ENCODE results near the gene PIMREG. TPM values are rescaled to one million over a fixed set of nuclear protein-coding genes. Genes with fewer than 3 reads are reported as not detected.

PIMREG gene
- total RNA-seq, 6 donors from 2014 or later, result 0.67 to 1.3 (median 0.77) TPM; not detected in 2

GRCh38 chr17:6465206-6466003, 21.1 kb downstream of the PIMREG start:
- peaks cover 0 to 8% (median 2%) of the 10 kb centered on the region in 4 donors for H3K36me3 ChIP-seq
- no peaks in the 10 kb centered on the region for H3K9me3 ChIP-seq
- H3K4me1 ChIP-seq, result no peaks in the 10 kb centered on the region
- no peaks in the 10 kb centered on the region for H3K27me3 ChIP-seq
- no peak for TF ChIP-seq EP300 (IDR thresholded peaks at IDR 0.05)
- TF ChIP-seq POLR2AphosphoS5 (IDR thresholded peaks at IDR 0.05), result no peak
- TF ChIP-seq POLR2A (IDR thresholded peaks at IDR 0.05), result no peak
- TF ChIP-seq CTCF (IDR thresholded peaks at IDR 0.05), result no peak
- WGBS, 2 donors, result 82 to 85% methylated on average over 19 of the region's 19 CpGs
- no peak overlapping the region for H3K4me3 ChIP-seq
- DNase-seq (no peak), ATAC-seq (ENCODE audit: low FRiP score in 2 of 2) (no peak)
- no peak overlapping the region for H3K27ac ChIP-seq

GRCh38 chr17:6467567-6467966, 23.3 kb downstream of the PIMREG start:
- H3K27ac ChIP-seq, result no peak overlapping the region
- TF ChIP-seq EP300 (IDR thresholded peaks at IDR 0.05) (no peak), CTCF (IDR thresholded peaks at IDR 0.05) (no peak), POLR2AphosphoS5 (IDR thresholded peaks at IDR 0.05) (no peak), POLR2A (IDR thresholded peaks at IDR 0.05) (no peak)
- 80 to 92% methylated on average over 1 of the region's 1 CpG for WGBS, 2 donors
- no peaks in the 10 kb centered on the region for H3K4me1 ChIP-seq
- ATAC-seq (ENCODE audit: low FRiP score in 2 of 2) (no peak), DNase-seq (no peak)
- no peaks in the 10 kb centered on the region for H3K27me3 ChIP-seq
- no peak overlapping the region for H3K4me3 ChIP-seq
- no peaks in the 10 kb centered on the region for H3K9me3 ChIP-seq
- peaks cover 0 to 3% (median 1%) of the 10 kb centered on the region in 4 donors for H3K36me3 ChIP-seq

GRCh38 chr17:6468051-6468790, 24.0 kb downstream of the PIMREG start:
- DNase-seq (no peak), ATAC-seq (ENCODE audit: low FRiP score in 2 of 2) (no peak)
- no peak overlapping the region for H3K4me3 ChIP-seq
- peaks cover 0 to 3% (median 1%) of the 10 kb centered on the region in 4 donors for H3K36me3 ChIP-seq
- peaks cover 0 to 4% (median 2%) of the 10 kb centered on the region in 4 donors for H3K4me1 ChIP-seq
- H3K27me3 ChIP-seq, result no peaks in the 10 kb centered on the region
- H3K27ac ChIP-seq, result no peak overlapping the region
- 87 to 93% methylated on average over 21 to 23 of the region's 23 CpGs for WGBS, 2 donors
- no peaks in the 10 kb centered on the region for H3K9me3 ChIP-seq
- TF ChIP-seq CTCF (IDR thresholded peaks at IDR 0.05) (no peak), EP300 (IDR thresholded peaks at IDR 0.05) (no peak), POLR2AphosphoS5 (IDR thresholded peaks at IDR 0.05) (no peak)

- H3K4me3 ChIP-seq, result no peak overlapping the region
- whole genome bisulfite sequencing, 2 donors, result 85 to 93% methylated on average over 17 to 24 of the region's 24 CpGs
- no peak for TF ChIP-seq POLR2A (IDR thresholded peaks at IDR 0.05)
- no peak for TF ChIP-seq EP300 (IDR thresholded peaks at IDR 0.05)
- no peak for TF ChIP-seq POLR2AphosphoS5 (IDR thresholded peaks at IDR 0.05)
- no peak for TF ChIP-seq CTCF (IDR thresholded peaks at IDR 0.05)
- ATAC-seq (ENCODE audit: low FRiP score in 2 of 2) (no peak), DNase-seq (no peak)
- H3K27me3 ChIP-seq, result no peaks in the 10 kb centered on the region
- H3K27ac ChIP-seq, result no peak overlapping the region
- H3K36me3 ChIP-seq, result peaks cover 0 to 3% (median 0%) of the 10 kb centered on the region in 4 donors
- H3K4me1 ChIP-seq, result peaks cover 0 to 6% (median 3%) of the 10 kb centered on the region in 4 donors
- H3K9me3 ChIP-seq, result no peaks in the 10 kb centered on the region
Observed at GRCh38 chr17:6470146-6470718, 26.0 kb downstream of the PIMREG start.
